A549 treated with CpdA at 1 μM for 4 hours (cell line): ENCODE results near the gene IQCM. TPM values are rescaled to one million over a fixed set of nuclear protein-coding genes. Genes with fewer than 3 reads are reported as not detected.

ENCODE experiments used
- total RNA-seq: library from RNA; stranded (reverse); fragments of 200-300 nt; extraction: Qiagen RNA extraction; gene quantifications from 5 replicates; pipeline ENCODE4 v1.2.3, GENCODE V29; 2022; ENCODE audit warnings: low read depth

Gene IQCM, protein sequence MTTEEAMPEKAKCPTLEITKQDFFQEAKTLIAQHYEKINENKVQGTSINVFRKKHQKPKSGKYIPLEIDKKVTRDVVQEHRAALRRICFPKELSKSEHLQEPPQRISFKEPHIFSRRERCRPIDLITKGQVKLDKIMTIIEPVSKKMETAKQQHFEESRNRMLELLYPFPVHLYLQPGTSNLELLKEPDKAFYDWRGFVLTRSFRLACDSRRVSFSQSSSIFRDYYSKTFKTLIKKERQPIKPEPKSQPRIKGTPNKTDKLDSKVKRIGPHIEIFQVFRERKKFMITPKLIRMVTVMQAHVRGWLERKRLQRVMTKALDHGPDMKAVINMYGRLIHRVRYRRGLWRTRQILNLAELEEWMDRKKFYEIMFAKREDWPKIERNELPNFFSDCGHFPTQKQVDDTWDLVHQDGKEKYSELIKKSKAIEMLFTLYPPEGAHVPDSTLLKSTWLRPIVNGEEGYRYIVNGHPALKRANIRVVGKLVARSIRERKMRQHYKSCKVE
- not detected in 5 replicates for total RNA-seq

GRCh38 chr4:149815743-149816142 is at the start of gene IQCM:
IQCM (minus strand) TSS chr4:149815843; CDS start chr4:149742691, 73,152 bp downstream.

